HEK293 (cell line): ENCODE data around the gene ELF1.
"Not testable (repeated sequence)": the region's sequence is repeated elsewhere in the genome, so short reads cannot be mapped to it uniquely, and the experiment has no call there.

Experiments used
- CTCF ChIA-PET: fragments of 350-600 bp; formaldehyde crosslinking; extraction: SDS; loops from one replicate; lab custom pipeline; 2021; ENCODE audit warnings: antibody characterized with exemption; lab: Yijun Ruan, JAX
- POLR2A ChIA-PET: fragments of 300-600 bp; formaldehyde crosslinking; extraction: SDS; loops from one replicate; lab custom pipeline; 2020; ENCODE audit warnings: antibody characterized with exemption, inconsistent platforms; lab: Yijun Ruan, JAX
- H3K27ac ChIP-seq: fragments of 200-500 bp; sonication (Bioruptor generic); 2 replicates; pipeline ENCODE4 v1.5.1; 2014; ENCODE audit warnings: low read depth, low read length, control low read depth, inconsistent platforms; ENCODE audit errors: extremely low read depth
- H3K36me3 ChIP-seq, 2 experiments: fragments of 200-500 bp in 1 of 2; sonication (Bioruptor generic) in 1 of 2; 1 replicate in 1 of 2; 2 replicates in 1 of 2; pipeline ENCODE4 v1.5.1; 2014 to 2017; ENCODE audit warnings: inconsistent platforms in 2 of 2, low read length in 2 of 2; ENCODE audit not compliant: control insufficient read depth in 2 of 2, insufficient read depth in 1 of 2
- H3K4me1 ChIP-seq: fragments of 200-500 bp; sonication (Bioruptor generic); 2 replicates; pipeline ENCODE4 v1.5.1; 2014; ENCODE audit warnings: mild to moderate bottlenecking, low read length, inconsistent platforms; ENCODE audit not compliant: control insufficient read depth, insufficient read depth
- H3K4me3 ChIP-seq: 2 replicates; pipeline ENCODE4 v1.5.1; 2011; ENCODE audit warnings: low read depth, mild to moderate bottlenecking, control low read depth, low read length, moderate library complexity
- H3K9me3 ChIP-seq: fragments of 200-500 bp; sonication (Bioruptor generic); 2 replicates; pipeline ENCODE4 v1.5.1; 2014; ENCODE audit warnings: low read depth, low read length, inconsistent platforms; ENCODE audit not compliant: control insufficient read depth, insufficient read depth
- HIC1 ChIP-seq: fragments of 450-650 bp; formaldehyde crosslinking; IDR thresholded peaks from 2 replicates; pipeline ENCODE4 v1.5.1; 2016; ENCODE audit warnings: missing biosample characterization, missing genetic modification characterization
- KLF17 ChIP-seq: fragments of 450-650 bp; formaldehyde crosslinking; IDR thresholded peaks from 2 replicates; pipeline ENCODE4 v1.5.1; 2016; ENCODE audit warnings: missing biosample characterization, missing genetic modification characterization
- OSR2 ChIP-seq: fragments of 450-650 bp; formaldehyde crosslinking; IDR thresholded peaks from 2 replicates; pipeline ENCODE4 v1.5.1; 2016; ENCODE audit warnings: missing biosample characterization, missing genetic modification characterization
- PATZ1 ChIP-seq: fragments of 450-650 bp; formaldehyde crosslinking; IDR thresholded peaks from 2 replicates; pipeline ENCODE4 v1.5.1; 2016; ENCODE audit warnings: missing biosample characterization, missing genetic modification characterization
- PRDM6 ChIP-seq: fragments of 450-650 bp; formaldehyde crosslinking; IDR thresholded peaks from 2 replicates; pipeline ENCODE4 v1.5.1; 2017; ENCODE audit warnings: missing biosample characterization, missing genetic modification characterization
- REPIN1 ChIP-seq: fragments of 450-650 bp; formaldehyde crosslinking; IDR thresholded peaks from 2 replicates; pipeline ENCODE4 v1.5.1; 2017; ENCODE audit warnings: missing biosample characterization, missing genetic modification characterization, low read depth
- ZBTB10 ChIP-seq: fragments of 450-650 bp; formaldehyde crosslinking; IDR thresholded peaks from 2 replicates; pipeline ENCODE4 v1.5.1; 2016; ENCODE audit warnings: missing biosample characterization, missing genetic modification characterization
- ZNF155 ChIP-seq: fragments of 450-650 bp; formaldehyde crosslinking; IDR thresholded peaks from 2 replicates; pipeline ENCODE4 v1.5.1; 2016; ENCODE audit warnings: missing biosample characterization, missing genetic modification characterization
- ZNF184 ChIP-seq: fragments of 450-650 bp; IDR thresholded peaks from 2 replicates; pipeline ENCODE4 v1.5.1; 2018; ENCODE audit warnings: missing biosample characterization, mild to moderate bottlenecking, missing genetic modification characterization
- ZNF239 ChIP-seq: fragments of 450-650 bp; formaldehyde crosslinking; IDR thresholded peaks from 2 replicates; pipeline ENCODE4 v1.5.1; 2016; ENCODE audit warnings: missing biosample characterization, missing genetic modification characterization
- ZNF362 ChIP-seq: fragments of 450-650 bp; formaldehyde crosslinking; IDR thresholded peaks from 2 replicates; pipeline ENCODE4 v1.5.1; 2016; ENCODE audit warnings: missing biosample characterization, missing genetic modification characterization
- ZNF366 ChIP-seq: fragments of 450-650 bp; formaldehyde crosslinking; conservative IDR thresholded peaks from 2 replicates; pipeline ENCODE4 v1.5.1; 2016; ENCODE audit warnings: missing biosample characterization, missing genetic modification characterization
- ZNF426 ChIP-seq: fragments of 450-650 bp; formaldehyde crosslinking; IDR thresholded peaks from 2 replicates; pipeline ENCODE4 v1.5.1; 2017; ENCODE audit warnings: missing biosample characterization, missing genetic modification characterization, mild to moderate bottlenecking, inconsistent platforms, moderate library complexity
- ZNF596 ChIP-seq: fragments of 450-650 bp; IDR thresholded peaks from 2 replicates; pipeline ENCODE4 v1.5.0; 2018; ENCODE audit warnings: missing biosample characterization, mild to moderate bottlenecking, missing genetic modification characterization, moderate library complexity

The ELF1 gene

GRCh38 chr13:40911341-40911740 lies 107.8 kb downstream of the ELF1 start:
- Histone ChIP-seq H3K36me3 (no peaks in the 10 kb centered on the region), H3K4me3 (no peak overlapping the region), H3K27ac (no peak overlapping the region), H3K4me1 (no peaks in the 10 kb centered on the region), H3K9me3 (no peaks in the 10 kb centered on the region)
- CTCF ChIA-PET, result no interaction called here
- TF ChIP-seq ZNF184 (no peak), ZNF239 (tag by site-specific recombination) (no peak), PATZ1 (no peak), ZNF596 (tag by site-specific recombination) (peak; percentile 18; the same call in 1 of the 2 replicates), KLF17 (tag by site-specific recombination) (no peak)
- POLR2A ChIA-PET, result interaction anchor here (1.2 kb wide), 1 partner anchor 11 kb away, joined by 4 read pairs; no protein-coding TSS in a partner anchor

- Histone ChIP-seq H3K4me3 (no peak overlapping the region), H3K9me3 (no peaks in the 10 kb centered on the region), H3K27ac (no peak overlapping the region), H3K36me3 (no peaks in the 10 kb centered on the region), H3K4me1 (no peaks in the 10 kb centered on the region)
- ChIA-PET POLR2A (no interaction called here), CTCF (no interaction called here)
- no peak for TF ChIP-seq ZNF155 (tag by site-specific recombination)
- TF ChIP-seq ZNF362, result 0 out of 2 replicates have a peak, but pooled peaks have one; percentile 67
These were observed 108.6 kb downstream of the ELF1 start for GRCh38 chr13:40910324-40911050.

GRCh38 chr13:40909541-40910200 lies 109.4 kb downstream of the ELF1 start:
- not testable (repeated sequence) for H3K36me3 ChIP-seq, H3K27ac ChIP-seq
- CTCF ChIA-PET, result interaction anchor here (0.6 kb wide), 1 partner anchor 11 kb away, joined by 3 read pairs; no protein-coding TSS in a partner anchor
- TF ChIP-seq ZNF366, result peak; percentile 92
- TF ChIP-seq, all 188 proteins: peak for 1; not testable (repeated sequence) for 187
- H3K4me1 ChIP-seq, POLR2A ChIA-PET, H3K9me3 ChIP-seq, H3K4me3 ChIP-seq: not testable (repeated sequence)

- Histone ChIP-seq H3K4me3 (no peak overlapping the region), H3K27ac (no peak overlapping the region), H3K9me3 (no peaks in the 10 kb centered on the region), H3K4me1 (no peaks in the 10 kb centered on the region), H3K36me3 (no peaks in the 10 kb centered on the region)
- CTCF ChIA-PET, result no interaction called here
- POLR2A ChIA-PET, result no interaction called here
- TF ChIP-seq PRDM6 (tag by site-specific recombination), result no peak
- TF ChIP-seq ZBTB10 (tag by site-specific recombination), result no peak
- no peak for TF ChIP-seq HIC1 (tag by site-specific recombination)
- no peak for TF ChIP-seq ZNF426 (tag by site-specific recombination)
- TF ChIP-seq ZNF596 (tag by site-specific recombination), result no peak
- TF ChIP-seq REPIN1, result no peak
- no peak for TF ChIP-seq OSR2 (tag by site-specific recombination)
These were observed 110.6 kb downstream of the ELF1 start for GRCh38 chr13:40908546-40908945.
